GM21390 (cell line): ENCODE results near the gene WDR45.
"Not testable (repeated sequence)": the region's sequence is repeated elsewhere in the genome, so short reads cannot be mapped to it uniquely, and the experiment has no call there.

Experiments
- ATAC-seq: cut with Tn5 transposase; IDR thresholded peaks from one replicate; pipeline ENCODE4 v1.9.1; 2021; ENCODE audit not compliant: unreplicated experiment

Gene WDR45

GRCh38 chrX:49079489-49080428 is at the start of gene WDR45:
WDR45 (minus strand) TSS chrX:49079887; CDS start chrX:49078095, 1,792 bp downstream.
- peak; percentile 81 for ATAC-seq

DNA sequence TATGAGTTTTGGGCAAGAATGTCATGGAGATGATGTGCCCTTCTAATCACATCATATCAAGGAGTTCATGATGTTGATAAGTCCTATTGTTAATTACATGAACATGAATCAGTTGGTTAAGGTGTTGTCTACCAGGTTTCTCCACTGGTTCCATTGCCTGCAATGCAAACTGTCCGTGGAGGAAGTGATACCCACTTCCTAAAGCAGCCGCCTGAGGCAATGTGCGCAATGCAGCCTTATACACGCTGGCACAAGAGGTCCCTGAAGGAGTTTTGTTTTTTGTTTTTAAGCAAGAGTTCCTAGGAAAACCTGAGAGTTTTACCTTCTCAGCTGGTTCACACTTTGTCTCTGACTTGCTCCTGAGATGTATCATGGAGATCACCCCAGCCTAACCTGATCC is 49.7 kb upstream of the WDR45 start:
- no peak for ATAC-seq

DNA sequence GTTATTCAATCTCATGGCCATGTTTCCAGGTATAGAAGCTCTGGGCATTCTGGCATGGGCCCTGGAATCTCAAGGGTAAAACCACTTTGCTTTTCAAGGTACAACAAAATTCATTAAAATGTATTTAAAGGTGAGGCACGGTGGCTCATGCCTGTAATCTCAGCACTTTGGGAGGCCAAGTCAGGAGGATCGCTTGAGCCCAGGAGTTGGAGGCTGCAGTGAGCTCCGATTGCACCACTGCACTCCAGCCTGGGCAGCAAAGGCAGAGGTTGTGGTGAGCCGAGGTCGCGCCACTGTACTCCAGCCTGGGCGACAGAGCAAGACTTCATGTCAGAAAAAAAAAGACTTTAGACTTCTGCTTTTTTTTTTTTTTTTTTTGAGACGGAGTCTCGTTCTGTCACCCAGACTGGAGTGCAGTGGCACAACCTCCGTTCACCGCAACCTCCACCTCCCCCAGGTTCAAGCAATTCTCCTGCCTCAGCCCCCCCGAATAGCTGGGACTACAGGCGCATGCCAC is 48.1 kb upstream of the WDR45 start:
- not testable (repeated sequence) for ATAC-seq

DNA sequence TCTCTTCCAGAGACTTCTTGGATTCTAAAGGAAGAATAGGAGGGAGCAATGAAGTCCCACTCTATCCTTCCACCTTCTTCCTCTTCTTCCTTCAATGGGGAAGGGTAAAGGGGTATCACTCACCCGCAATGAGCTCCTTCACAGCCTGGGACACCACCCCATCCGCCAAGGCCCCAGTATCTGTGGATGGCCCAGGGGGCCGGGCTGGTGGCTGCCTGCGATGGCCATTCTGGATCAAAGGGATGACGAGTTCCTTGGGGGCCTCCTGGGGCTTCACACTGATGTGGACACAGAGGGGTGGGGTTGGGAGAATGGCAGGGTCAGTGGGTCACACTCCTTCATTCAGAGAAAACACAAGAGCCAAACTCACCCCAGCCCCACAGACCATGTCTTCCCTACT is 42.8 kb upstream of the WDR45 start:
- ATAC-seq = no peak

GRCh38 chrX:49120091-49120490 is 40.4 kb upstream of the WDR45 start:
- no peak for ATAC-seq

DNA sequence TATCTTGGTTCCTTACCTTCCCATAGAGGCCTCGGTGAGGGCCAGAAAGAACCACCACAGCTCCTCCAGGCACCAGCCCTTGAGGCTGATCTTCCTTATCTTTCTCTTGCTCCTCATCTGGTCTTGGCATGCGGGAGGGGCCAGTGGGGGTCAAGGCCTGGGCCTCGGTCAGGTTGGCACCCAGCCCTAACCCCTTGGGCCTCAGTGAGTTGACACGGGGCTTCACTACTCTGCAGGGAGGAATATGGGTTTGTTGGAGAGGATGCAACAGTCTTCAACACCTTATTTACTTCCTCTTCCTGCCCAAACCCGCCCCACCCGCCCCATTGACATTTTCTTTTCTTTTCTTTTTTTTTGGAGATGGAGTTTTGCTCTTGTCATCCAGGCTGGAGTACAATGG is 37.9 kb upstream of the WDR45 start:
- no peak for ATAC-seq

- no peak for ATAC-seq
Measured at GRCh38 chrX:49116716-49117115, 37.0 kb upstream of the WDR45 start.

- ATAC-seq = no peak
Measured at GRCh38 chrX:49116076-49116475, 36.4 kb upstream of the WDR45 start.

- no peak for ATAC-seq
Measured at GRCh38 chrX:49111791-49112190, 32.1 kb upstream of the WDR45 start.

DNA sequence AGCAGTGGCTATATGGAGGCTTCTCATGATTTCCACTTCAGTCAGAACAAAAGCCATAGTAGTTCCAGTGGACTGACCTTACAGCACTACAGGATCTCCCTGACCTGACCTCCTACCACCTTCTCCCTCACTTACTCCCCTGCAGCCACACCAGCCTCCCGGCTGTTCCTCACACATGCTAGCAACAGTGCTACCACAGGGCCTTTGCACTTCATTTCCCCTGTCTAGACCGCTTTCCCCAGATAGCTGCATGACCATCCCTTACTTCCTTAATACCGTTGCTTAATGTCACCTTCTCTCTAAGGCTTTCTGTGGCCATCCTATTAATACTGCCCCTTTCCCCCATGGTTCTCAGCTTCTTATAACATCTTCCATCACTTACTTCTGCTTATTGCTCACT is 30.7 kb upstream of the WDR45 start:
- no peak for ATAC-seq

- ATAC-seq = no peak
Measured at GRCh38 chrX:49108641-49109040, 29.0 kb upstream of the WDR45 start.

GRCh38 chrX:49106930-49107329 is 27.2 kb upstream of the WDR45 start:
- no peak for ATAC-seq

- no peak for ATAC-seq
Measured at GRCh38 chrX:49106296-49106695, 26.6 kb upstream of the WDR45 start.

DNA sequence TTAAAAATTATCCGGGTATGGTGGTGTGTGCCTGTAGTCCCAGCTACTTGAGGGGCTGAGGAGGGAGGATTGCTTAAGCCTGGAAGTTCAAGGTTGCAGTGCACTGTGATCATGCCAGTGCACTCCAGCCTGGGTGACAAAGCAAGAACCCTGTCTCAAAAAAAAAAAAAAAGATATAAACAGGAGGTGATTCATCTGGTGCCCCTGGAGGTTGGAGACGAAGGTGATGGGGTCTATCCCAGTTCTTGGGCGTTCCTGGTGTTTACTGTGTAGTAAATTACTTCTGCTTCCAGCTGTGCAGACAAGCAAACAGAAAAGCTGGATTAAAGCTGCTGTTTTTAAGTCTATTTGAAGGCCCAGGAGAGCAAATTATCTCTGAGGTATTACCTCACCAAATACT is 23.9 kb upstream of the WDR45 start:
- ATAC-seq = no peak

- no peak for ATAC-seq
Measured at GRCh38 chrX:49102190-49102589, 22.5 kb upstream of the WDR45 start.

DNA sequence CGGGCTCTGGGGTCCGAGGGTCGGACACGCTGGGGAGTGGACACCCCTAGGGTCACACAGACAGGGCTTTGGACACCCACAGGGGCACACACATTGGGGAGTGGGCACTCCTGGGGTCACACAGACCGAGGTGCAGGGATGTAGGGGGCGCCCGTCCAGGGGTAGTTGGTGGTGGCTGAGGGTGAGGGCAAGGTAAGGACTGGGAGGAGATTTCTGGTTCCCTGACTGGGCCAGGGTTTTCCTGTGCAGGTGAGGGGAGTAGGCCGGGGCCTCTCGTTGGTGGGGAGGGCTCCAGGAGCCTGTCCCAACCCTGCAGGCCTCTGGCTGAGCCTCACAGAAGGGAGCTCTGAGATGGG is 21.9 kb upstream of the WDR45 start:
- peak; percentile 6 for ATAC-seq

- ATAC-seq = peak; percentile 95
Measured at GRCh38 chrX:49100704-49101628, 21.3 kb upstream of the WDR45 start.

GRCh38 chrX:49096419-49096818 is 16.7 kb upstream of the WDR45 start:
- no peak for ATAC-seq

- no peak for ATAC-seq
Measured at GRCh38 chrX:49089553-49089952, 9.9 kb upstream of the WDR45 start.

GRCh38 chrX:49082271-49082871 is 2.7 kb upstream of the WDR45 start:
- ATAC-seq = no peak

DNA sequence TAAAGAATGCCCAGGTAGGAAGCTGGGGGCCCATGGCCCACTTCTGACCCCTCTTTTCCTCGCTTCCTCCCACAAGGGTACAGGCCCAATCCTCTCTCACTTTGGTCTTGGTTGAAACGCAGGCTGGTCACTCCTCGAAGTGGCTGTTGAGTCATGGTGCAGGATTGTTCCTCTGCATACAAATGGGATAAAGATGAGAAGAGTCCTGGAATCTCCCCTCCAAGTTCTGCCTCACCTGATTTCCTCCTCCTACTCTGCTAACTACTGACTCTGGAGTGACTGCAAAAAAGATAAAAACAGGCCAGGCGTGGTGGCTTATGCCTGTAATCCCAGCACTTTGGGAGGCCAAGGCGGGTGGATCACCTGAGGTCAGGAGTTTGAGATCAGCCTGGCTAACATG is 1.7 kb downstream of the WDR45 start:
- no peak for ATAC-seq
